HUDEP-2 (cell line): ENCODE data around the gene MRPL46.
"Not testable (repeated sequence)": the region's sequence is repeated elsewhere in the genome, so short reads cannot be mapped to it uniquely, and the experiment has no call there.

ENCODE experiments used
- DNase-seq, 76 experiments: peaks; one replicate each; lab custom pipeline; 2025; ENCODE audit not compliant: unreplicated experiment in 76 of 76; lab: John Stamatoyannopoulos, UW

Gene MRPL46

DNA sequence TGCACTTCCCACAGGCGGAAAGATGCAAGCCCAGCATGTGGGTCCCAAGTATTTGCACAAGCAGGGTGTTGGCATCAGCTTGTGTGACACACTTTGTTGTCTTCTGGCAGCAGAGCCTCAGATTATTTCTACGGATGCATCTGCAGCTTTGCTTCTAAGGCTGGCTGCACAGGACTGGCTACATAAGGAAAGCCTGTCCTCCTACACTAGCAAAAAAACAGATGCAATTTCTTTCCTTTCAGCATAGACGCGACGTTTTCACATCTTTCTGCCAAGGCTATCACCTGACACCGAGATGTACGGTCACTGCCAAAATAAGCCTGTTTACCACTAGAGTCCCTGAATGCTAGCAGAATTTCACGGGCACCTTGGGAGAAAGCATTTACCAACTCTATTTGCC lies 13.8 kb upstream of the MRPL46 start:
- no peak for DNase-seq

DNA sequence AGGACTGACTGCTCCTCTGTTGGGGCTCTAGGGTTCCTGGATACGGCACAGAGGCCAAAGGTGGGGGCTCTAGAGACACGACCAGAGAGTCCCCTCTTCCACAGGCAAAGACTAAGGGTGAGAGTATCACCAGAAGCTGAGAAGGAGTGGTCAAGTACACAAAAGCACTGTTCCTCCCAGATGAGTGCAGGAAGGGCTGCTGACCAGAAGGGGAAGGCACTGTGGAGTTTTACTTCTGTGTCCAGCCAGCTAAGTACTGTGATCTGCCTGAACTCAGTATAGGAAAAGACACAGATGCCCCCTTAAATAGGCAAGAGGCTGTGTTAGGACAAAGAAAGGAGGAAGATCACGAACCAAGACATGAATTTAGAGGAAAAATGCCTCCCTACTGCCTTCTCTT lies 12.0 kb upstream of the MRPL46 start:
- DNase-seq, result no peak

DNA sequence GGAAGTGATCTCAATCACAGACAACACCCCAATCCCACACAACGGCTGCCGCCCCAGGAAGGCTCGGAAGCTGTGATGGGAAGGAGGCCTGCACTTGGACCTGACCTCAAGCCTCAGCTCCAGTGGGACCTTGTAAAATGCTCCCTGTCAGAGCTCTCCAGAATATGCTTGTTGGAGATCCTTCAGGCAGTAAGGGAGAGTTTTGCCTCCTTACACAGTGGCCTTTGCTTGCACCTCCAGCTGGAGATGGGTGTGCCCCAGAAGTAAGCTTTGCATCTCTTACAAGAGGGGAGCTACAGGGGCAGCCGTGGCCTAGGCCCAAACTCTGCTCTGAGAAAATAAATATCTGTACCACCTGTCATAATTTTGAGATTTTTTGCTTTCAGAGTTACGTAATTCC lies 10.7 kb upstream of the MRPL46 start:
- no peak for DNase-seq

DNA sequence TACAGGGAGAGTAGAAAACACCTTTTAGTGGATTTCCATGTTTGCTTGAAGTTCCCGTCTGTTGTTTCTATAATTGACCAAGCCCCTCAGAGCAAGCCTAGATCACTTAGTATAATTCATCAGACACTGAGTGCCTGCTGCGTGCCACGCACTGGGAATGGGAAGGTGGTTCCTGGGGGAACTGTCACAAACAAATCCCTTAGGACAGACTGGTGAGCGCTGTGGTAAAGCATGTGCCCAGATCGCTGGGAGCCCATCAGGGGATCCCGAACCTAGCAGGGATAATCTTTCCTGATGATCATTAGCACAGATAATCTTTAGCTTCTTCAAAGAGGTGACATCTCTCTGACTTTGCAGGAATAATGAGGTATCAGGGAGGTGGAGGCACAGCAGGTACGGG lies 9.9 kb upstream of the MRPL46 start:
- DNase-seq, result no peak

DNA sequence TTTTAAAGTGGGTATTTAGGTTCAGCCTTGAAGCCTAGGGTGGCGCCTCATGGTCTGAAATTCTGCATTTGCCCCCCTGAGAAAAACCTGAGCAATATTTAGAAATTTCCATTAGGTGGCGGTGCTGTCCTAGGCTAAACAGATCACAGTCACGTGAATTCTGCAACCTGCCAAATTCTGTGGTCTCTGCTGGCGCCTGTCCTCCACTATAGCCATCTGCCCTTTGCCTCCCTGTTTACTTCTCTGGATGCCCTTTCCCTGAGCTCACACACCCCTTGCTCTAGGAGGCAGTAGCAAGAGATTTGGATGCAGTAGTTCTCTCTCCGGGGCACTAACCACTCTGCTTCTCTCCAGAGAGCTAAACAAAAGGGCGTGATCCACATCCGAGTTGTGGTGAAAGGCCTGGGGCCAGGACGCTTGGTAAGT lies 9.5 kb upstream of the MRPL46 start:
- peak in 41 of 76 experiments; percentile 1 to 66 (median 24) for DNase-seq

DNA sequence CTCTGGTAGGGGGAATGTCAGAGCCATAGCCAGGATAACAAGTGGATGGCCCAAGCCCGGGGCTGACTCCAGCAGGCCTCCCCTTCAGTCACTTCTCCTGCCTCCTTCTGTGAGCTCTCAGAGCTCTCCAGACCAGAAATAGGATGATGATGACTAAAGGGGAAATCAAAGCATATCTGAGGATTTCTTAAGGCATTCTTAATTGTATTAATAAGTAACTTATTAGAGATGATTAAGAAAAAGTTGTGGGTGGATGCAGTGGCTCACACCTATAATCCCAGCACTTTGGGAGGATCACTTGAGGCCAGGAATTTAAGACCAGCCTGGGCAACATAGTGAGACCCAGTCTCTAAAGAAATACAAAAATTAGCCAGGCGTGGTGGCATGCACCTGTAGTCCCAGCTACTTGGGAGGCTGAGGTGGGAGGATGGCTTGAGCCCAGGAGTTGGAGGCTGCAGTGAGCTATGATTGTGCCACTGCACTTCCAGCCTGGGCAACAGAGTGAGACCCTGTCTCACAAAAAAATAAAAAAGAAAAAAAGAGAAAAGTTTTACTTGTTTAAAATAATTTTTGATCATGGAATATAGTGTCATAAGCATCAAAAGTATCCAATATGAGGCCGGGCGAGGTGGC lies 6.6 kb upstream of the MRPL46 start:
- not testable (repeated sequence) for DNase-seq

DNA sequence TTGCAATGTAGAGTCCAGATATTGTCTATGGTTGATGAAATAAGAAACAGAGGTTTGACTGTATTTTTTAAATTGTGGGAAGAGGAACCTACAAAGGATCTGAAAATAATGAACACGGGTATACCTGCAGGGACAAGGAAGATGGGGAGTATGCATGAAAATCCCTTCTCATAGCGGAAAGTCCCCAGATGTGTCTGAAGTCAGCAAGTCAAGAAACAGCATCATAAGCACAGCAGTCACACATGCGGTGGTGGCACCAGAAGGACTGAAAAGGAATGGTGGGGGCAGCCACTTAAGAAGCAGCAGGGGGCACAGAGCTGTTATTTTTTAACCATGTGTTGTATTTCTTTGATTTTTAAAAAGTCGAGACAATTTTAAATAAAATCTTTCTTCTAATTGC lies 5.0 kb upstream of the MRPL46 start:
- DNase-seq, result no peak

DNA sequence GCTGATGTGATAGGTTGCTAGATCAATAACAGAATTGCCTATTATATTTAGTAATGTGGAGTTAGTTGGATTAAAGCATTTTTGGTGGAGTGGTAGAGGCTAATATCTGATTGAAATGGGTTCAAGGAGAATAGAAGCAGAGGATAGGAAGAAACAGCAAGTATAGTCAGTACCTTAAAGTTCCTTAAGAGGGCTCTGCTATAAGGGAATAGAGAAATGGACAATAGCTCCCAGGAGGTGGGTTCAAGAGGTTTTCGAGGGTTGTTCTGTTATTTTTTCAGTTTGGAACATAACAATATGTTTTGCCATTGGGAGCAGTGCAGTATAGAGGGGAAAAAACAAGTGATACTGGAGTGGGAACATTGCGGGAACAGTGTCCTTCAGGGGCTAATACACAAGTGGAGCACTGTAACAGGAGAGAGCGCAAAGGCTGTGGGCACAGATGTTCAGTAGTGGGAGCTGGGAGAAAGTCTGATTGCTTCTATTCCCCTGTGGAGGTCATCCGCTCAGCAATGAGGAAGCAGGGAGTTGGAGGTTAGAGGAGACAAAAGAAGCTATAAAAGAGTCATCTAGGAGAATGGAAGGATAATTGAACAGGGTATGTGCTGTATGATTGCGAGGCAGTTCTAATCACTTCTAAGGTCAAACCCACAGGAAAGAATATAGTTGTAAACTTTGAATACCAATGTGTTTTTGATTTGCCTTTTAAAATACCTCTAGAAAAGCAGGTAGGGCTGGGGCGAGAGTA lies 3.6 kb upstream of the MRPL46 start:
- DNase-seq, result no peak

DNA sequence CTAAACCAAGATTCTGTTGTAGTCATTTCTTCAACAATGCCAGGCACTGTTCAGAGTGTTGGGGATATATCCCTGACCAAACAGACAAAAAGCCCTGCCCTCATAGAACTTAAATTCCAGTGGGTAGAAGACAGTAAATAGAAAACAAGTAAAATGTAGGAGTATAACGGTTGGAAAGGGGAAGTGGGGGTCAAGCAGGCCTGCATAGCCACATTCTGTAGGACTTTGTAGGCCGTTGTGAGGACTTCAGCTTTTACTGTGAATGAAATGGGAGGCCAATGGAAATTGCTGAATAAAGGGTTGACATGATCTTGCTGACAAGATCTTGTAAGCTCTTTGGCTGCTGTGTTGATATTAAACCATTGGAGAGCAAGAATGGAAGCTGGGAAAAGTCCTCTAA lies 2.1 kb upstream of the MRPL46 start:
- no peak for DNase-seq

DNA sequence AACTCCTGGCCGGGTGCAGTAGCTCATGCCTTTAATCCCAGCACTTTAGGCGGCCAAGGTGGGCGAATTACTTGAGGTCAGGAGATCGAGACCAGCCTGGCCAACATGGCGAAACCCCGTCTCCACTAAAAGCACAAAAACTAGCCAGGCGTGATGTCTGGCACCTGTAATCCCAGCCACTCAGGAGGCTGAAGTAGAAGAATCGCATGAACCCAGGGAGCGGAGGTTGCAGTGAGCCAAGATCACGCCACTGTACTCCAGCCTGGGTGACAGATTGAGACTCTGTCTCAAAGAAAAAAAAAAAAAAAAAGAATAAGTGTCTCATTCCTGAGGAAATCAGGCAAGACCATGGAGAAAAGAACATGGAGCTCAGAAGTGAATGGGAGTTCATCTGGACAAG lies 1.5 kb upstream of the MRPL46 start:
- not testable (repeated sequence) for DNase-seq

DNA sequence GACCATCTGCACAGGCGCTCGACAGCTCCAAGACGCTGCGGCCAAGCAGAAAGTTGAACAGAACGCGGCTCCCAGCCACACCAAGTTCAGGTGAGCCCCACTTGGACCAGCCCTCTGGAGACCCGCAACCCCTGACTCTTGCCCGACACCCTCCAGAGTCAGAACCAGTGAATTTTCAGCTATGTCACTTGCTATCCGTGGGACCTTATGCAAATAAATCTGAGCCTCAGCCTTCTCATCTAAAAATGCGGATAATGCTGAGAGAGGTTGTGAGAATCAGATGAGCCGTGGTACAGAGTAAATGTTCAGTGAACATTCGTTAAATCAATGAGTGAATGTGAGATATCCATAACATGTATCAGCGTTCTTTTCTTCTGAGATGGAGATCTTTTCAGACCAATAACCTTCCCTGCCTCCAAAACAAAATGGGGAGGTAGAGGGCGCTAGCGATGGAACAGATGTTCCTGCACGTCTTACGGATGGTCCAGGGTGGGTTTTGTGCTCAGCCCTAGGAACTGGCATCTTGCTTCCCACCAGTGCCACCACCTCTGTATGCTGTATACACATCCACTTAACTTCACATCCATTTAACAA lies 844 bp upstream of the MRPL46 start:
- DNase-seq, result peak in 8 of 76 experiments; percentile 1 to 25 (median 8)

DNA sequence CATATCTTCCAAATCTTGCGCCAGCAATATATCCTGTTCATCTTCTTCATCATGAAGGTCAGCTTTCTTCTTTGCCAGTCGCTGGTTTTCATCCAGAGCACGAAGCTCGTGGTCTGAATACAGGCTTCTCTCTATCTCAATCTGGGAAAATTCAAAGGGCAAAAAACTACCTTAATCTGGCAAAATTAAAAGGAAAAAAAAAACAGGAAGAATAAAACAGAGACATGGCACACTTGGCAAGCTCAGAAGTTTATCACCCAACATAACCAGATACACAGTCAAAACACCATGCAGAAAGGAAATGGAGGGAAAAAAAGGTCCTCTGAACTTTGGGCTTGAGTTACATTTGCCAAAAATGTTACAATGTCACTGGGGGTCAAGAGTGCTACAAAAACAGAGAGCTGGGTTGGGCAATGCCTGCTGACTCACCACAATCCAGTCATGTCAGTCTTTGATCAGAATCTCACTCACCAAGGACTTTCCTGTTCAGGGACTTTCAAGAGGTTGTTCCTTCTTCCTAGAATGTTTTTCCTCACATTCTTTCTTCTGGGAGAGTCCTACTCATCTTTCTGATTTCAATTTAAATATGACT lies 1.5 kb downstream of the MRPL46 start:
- DNase-seq, result peak in 23 of 76 experiments; percentile 5 to 54 (median 18)

DNA sequence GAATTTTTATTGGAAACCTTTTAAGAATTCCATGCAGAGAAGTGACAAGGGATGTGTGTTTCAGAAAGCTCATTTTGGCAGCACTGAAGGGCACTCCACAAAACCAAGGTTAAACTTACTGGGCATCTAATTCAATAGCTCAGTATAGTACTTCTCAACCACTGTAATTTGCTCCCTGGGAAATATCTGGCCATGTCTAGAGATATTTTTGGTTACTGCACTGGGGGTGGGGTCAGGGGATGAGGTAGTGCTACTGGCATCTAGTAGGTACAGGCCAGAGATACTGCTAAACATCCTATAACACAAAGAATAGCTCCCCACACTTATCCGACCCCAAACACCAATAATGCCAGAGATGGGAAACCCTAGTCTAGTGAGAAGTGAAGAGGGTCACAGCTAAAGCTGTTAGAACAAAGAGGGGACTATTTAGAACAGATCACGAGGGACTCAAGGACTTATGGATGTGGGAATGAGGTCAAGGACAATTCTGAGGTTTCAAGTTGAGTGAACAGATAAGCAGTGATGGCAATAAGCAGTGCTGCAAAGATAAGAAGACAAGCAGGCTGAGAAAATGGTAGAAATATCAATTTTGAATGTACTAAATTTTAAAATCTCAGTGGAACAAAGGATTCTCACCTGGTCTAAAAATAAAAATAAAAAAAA lies 3.2 kb downstream of the MRPL46 start:
- no peak for DNase-seq

DNA sequence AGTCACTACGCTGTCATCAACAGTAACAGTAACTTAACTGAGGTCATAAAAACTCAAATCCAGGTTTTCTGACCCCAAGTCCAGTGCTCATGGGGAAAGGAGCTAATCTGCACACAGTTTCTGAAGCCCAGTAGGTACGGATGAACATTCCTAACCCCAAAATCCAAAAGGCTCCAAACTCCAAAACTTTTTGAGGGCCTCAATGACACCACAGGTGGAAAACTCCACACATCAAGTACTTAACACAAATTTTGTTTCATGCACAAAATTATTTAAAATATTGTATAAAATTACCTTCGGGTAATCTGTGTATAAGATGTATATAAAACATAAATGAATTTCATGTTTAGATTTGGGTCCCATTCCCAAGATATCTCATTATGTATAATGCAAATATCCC lies 10.5 kb downstream of the MRPL46 start:
- no peak for DNase-seq

DNA sequence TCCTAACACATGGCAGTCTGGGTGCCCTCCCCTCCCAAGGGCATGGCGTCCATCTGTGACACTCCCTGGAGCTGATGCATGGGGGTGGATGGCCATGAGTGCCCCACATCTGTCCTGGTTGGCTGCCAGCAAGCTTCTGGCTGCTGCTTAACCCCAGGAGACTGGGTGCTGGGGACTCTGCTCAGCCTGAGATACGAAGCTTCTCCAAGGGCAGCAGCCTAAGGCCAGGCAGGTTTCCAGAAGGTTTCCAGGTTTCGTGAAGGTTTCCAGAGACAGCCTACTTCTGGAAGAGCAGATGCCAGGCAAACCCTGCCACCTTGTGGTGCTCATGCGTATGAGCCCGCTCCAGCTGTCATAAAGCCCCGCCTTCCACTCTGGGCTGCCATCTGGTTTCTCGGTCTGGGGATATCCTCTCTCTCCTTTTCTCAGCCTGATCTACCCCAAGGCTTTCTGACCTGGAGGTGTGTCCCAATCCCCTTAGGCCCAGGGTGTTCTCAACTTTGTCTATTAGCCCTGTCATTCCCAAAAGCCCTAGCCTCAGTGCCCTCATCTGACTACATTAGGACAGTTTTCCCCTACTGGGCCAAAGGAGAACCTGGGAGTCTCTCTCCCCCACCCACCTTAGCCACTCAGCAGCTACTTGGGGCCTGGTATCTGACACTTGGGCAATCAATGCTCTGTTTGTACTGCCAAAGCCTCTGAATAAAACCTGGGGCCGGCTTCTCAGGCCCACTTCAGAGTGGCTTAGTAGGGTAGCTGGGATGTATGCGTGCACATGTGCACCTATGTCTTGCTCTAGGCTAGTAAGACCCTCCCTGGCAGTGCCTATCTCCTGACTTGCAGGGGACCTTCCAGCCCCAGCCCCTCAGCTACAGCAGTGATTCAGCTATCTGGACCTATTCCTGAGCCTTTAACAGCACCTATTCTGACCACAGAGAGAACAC lies 12.0 kb downstream of the MRPL46 start:
- peak in 50 of 76 experiments; percentile 8 to 60 (median 36) for DNase-seq

DNA sequence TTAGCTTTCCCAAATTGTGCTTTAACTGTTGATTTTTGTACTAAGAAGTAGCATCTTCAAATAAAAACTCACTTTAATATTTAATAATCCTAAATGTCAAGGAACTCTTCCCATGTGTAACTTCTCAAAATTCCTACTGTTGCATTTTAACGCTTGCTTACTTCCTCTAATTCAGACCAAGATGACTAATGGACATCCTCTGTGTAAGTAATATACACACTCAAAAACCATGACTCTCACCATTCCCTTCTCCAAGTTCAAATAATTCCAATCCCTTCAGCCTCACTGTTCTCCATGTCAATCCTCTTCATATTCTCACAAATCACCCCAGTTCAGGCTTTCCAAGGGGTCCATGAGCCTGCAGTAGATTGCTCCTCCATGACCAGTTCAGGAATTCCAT lies 13.0 kb downstream of the MRPL46 start:
- no peak for DNase-seq

DNA sequence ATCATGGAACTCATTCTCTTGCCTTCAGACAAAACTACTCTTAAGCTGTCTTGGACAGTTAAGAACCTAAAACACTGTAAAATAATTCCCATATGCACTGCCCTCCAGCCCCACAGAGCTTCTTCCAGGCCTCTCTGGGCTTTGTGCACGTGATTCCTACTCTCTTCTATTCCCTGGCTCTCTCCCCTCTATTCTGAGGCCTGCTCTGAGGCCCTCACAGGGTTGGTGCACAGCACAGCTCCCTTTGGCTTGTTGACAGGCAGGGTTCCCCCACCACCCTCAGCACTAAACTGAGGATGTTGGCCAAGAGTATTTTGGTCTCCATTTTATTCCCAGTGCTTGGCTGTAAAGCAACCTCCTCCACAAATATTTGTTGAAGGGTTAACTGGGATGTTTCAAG lies 13.5 kb downstream of the MRPL46 start:
- no peak for DNase-seq

DNA sequence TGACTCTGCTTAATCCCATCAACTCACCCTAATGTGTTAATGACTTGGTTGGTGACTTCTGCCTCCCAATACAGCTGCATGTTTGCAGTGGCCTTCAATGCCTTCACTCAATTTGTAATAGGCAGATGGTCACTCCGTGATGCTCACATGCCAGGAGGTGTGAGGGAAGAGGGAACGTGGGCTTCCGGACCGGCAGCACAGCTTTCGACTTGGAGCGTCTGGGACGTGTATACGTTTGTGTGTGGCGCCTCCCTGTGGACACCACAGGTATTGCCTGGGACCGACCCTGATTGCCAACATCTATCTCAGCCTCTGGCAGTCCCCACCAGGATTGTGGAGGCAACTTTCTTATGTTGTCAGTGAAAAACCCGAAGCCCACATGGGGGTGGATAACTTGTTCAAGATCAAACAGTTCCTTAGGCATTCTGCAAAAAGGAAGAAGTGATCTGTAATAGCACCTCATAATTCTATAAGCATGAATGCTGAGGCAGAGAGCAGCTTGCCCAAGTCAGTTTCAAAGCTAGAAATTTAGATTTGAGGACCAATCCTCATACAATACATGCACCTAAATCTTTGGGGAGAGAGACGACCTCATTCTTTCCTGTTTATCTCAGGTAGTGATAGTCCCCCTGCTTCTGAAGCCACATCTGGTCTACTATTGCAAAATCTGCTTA lies 16.9 kb downstream of the MRPL46 start:
- peak in 64 of 76 experiments; percentile 4 to 81 (median 53) for DNase-seq

DNA sequence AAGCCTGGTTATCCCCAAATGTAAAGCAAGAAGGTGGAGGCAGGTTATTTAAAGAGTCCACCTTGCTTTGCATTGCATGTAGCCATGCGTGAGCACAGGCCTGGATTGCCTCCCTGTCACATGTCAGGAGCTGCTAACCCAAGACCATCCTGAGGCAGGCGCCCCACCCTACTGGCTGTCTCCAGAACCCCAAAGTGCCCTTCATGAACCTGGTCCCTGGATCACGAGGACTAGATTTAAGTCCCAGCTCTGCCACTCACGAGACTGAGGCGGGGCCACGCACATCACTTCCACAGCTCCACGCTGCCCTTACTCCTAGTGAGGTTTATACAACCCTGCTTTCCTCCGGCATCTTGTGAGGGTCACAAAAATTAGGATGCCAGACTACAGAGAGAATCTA lies 17.6 kb downstream of the MRPL46 start:
- no peak for DNase-seq
